GM12878 (cell line): ENCODE measurements around the gene MLKL. TPM values are rescaled to one million over a fixed set of nuclear protein-coding genes. Genes with fewer than 3 reads are reported as not detected.

Experiments
- BHLHE40 ChIP-seq, 2 experiments: fragments of 450-650 bp in 1 of 2; IDR thresholded peaks; 2 replicates each; pipeline ENCODE4 v1.6.1; 2011 to 2017; ENCODE audit warnings: low read depth in 2 of 2, borderline replicate concordance in 1 of 2, improper control_type of control experiment in 1 of 2, low read length in 1 of 2, mild to moderate bottlenecking in 1 of 2
- CTCF ChIP-seq, 3 experiments: IDR thresholded peaks in 2 of 3; conservative IDR thresholded peaks in 1 of 3; 2 replicates each; pipeline ENCODE4 v1.5.1; 2011; ENCODE audit warnings: low read depth in 3 of 3, low read length in 3 of 3, mild to moderate bottlenecking in 3 of 3, control low read depth in 2 of 3, moderate library complexity in 2 of 3, inconsistent platforms in 1 of 3, mixed read lengths in 1 of 3; ENCODE audit not compliant: control insufficient read depth in 2 of 3, insufficient read depth in 1 of 3; ENCODE audit errors: extremely low read depth in 1 of 3
- EZH2 ChIP-seq: IDR thresholded peaks from 2 replicates; pipeline ENCODE4 v1.6.1; 2012; ENCODE audit warnings: low read depth, mild to moderate bottlenecking, control low read depth, inconsistent platforms, low read length, borderline replicate concordance; ENCODE audit not compliant: control insufficient read depth
- IKZF2 ChIP-seq, 2 experiments: fragments of 450-650 bp; IDR thresholded peaks; 2 replicates each; pipeline ENCODE4 v1.6.1; 2017; ENCODE audit warnings: mild to moderate bottlenecking in 2 of 2, moderate library complexity in 2 of 2
- JUNB ChIP-seq: IDR thresholded peaks from 2 replicates; pipeline ENCODE4 v1.6.1; 2016; ENCODE audit warnings: antibody characterized with exemption, mild to moderate bottlenecking
- MEF2A ChIP-seq: IDR thresholded peaks from 2 replicates; pipeline ENCODE4 v1.6.1; 2011; ENCODE audit warnings: low read depth, mild to moderate bottlenecking, low read length, moderate library complexity; ENCODE audit not compliant: insufficient read depth
- NFIC ChIP-seq: IDR thresholded peaks from 2 replicates; pipeline ENCODE4 v1.6.1; 2012; ENCODE audit warnings: low read depth, mild to moderate bottlenecking, inconsistent platforms, low read length, moderate library complexity
- NKRF ChIP-seq: fragments of 450-650 bp; conservative IDR thresholded peaks from 2 replicates; pipeline ENCODE4 v1.6.1; 2017; ENCODE audit warnings: mild to moderate bottlenecking, moderate library complexity
- PKNOX1 ChIP-seq: fragments of 450-650 bp; IDR thresholded peaks from 2 replicates; pipeline ENCODE4 v1.6.1; 2016; ENCODE audit warnings: mild to moderate bottlenecking
- POLR2A ChIP-seq: IDR thresholded peaks from 2 replicates; pipeline ENCODE4 v1.6.1; 2011; ENCODE audit warnings: low read depth, mild to moderate bottlenecking, low read length
- SMC3 ChIP-seq: IDR thresholded peaks from 2 replicates; pipeline ENCODE4 v1.6.1; 2011; ENCODE audit warnings: low read length, improper control_type of control experiment, borderline replicate concordance
- SPI1 ChIP-seq: IDR thresholded peaks from 2 replicates; pipeline ENCODE4 v1.6.1; 2011; ENCODE audit warnings: low read depth, mild to moderate bottlenecking, low read length, moderate library complexity, borderline replicate concordance; ENCODE audit not compliant: insufficient read depth
- polyA plus RNA-seq, 11 experiments: library from polyadenylated mRNA; depleted of rRNA in 4 of 11; unstranded in 6 of 11; stranded (reverse) in 5 of 11; fragments of >200 nt; fragmentation: Nextera tagmentation in 4 of 11; fragmentation: Illumina TruSeq in 1 of 11; extraction: Ambion mirVana in 4 of 11; extraction: Trizol in 1 of 11; gene quantifications; 1 replicate in 1 of 11; 2 replicates in 10 of 11; pipeline versions ENCODE4 v1.2.1 to v1.2.3, GENCODE V29; 2011 to 2016; ENCODE audit warnings: inconsistent platforms in 2 of 11, missing spikeins in 2 of 11, low read depth in 1 of 11
- total RNA-seq, 4 experiments: library from RNA; depleted of rRNA in 3 of 4; stranded (reverse); fragments of >200 nt in 3 of 4; fragmentation: Illumina TruSeq in 1 of 4; extraction: Trizol in 1 of 4; gene quantifications; 2 replicates each; pipeline versions ENCODE4 v1.2.1 to v1.2.3, GENCODE V29; 2013 to 2021
- TF ChIP-seq, protein P1 (sequence below): fragments of 450-650 bp; IDR thresholded peaks from 2 replicates; pipeline ENCODE4 v1.6.1; 2018; ENCODE audit warnings: mild to moderate bottlenecking, low read depth, moderate library complexity; ENCODE audit not compliant: partially characterized antibody
- TF ChIP-seq, protein P2 (sequence below): fragments of 450-650 bp; IDR thresholded peaks from 2 replicates; pipeline ENCODE4 v1.6.1; 2017; ENCODE audit warnings: borderline replicate concordance
- TF ChIP-seq, protein P3 (sequence below): fragments of 450-650 bp; IDR thresholded peaks from 2 replicates; pipeline ENCODE4 v1.6.1; 2017; ENCODE audit warnings: mild to moderate bottlenecking, moderate library complexity

The MLKL gene
- total and polyA plus RNA-seq, 10 of the 15 experiments (the other 5 are each of a cell fraction or from before 2014, with no cell fraction given) = 3.8 to 14.5 (median 11.2) TPM

- TF ChIP-seq, protein P1, sequence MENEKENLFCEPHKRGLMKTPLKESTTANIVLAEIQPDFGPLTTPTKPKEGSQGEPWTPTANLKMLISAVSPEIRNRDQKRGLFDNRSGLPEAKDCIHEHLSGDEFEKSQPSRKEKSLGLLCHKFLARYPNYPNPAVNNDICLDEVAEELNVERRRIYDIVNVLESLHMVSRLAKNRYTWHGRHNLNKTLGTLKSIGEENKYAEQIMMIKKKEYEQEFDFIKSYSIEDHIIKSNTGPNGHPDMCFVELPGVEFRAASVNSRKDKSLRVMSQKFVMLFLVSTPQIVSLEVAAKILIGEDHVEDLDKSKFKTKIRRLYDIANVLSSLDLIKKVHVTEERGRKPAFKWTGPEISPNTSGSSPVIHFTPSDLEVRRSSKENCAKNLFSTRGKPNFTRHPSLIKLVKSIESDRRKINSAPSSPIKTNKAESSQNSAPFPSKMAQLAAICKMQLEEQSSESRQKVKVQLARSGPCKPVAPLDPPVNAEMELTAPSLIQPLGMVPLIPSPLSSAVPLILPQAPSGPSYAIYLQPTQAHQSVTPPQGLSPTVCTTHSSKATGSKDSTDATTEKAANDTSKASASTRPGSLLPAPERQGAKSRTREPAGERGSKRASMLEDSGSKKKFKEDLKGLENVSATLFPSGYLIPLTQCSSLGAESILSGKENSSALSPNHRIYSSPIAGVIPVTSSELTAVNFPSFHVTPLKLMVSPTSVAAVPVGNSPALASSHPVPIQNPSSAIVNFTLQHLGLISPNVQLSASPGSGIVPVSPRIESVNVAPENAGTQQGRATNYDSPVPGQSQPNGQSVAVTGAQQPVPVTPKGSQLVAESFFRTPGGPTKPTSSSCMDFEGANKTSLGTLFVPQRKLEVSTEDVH = peak; percentile 20
- peak; percentile 83 for TF ChIP-seq NKRF
- TF ChIP-seq EZH2 = no peak
- 0 out of 4 replicates have a peak, but pooled peaks of 1 of the 2 experiments have one; percentile 22 for TF ChIP-seq IKZF2 (IDR thresholded peaks at IDR 0.05)
- TF ChIP-seq CTCF (IDR thresholded peaks at IDR 0.05 in 2 of 3, conservative IDR thresholded peaks at IDR 0.05 in 1 of 3; ENCODE audit: control insufficient read depth in 2 of 3, extremely low read depth in 1 of 3, insufficient read depth in 1 of 3, low read depth in 3 of 3, low read length in 3 of 3) = no peak
- TF ChIP-seq JUNB = no peak
- no peak for TF ChIP-seq BHLHE40 (IDR thresholded peaks at IDR 0.05; ENCODE audit: borderline replicate concordance in 1 of 2, low read depth in 2 of 2, low read length in 1 of 2)
- 0 out of 2 replicates have a peak, but pooled peaks have one; percentile 0 for TF ChIP-seq MEF2A
- TF ChIP-seq, protein P2, sequence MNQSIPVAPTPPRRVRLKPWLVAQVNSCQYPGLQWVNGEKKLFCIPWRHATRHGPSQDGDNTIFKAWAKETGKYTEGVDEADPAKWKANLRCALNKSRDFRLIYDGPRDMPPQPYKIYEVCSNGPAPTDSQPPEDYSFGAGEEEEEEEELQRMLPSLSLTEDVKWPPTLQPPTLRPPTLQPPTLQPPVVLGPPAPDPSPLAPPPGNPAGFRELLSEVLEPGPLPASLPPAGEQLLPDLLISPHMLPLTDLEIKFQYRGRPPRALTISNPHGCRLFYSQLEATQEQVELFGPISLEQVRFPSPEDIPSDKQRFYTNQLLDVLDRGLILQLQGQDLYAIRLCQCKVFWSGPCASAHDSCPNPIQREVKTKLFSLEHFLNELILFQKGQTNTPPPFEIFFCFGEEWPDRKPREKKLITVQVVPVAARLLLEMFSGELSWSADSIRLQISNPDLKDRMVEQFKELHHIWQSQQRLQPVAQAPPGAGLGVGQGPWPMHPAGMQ = no peak
- TF ChIP-seq SMC3 = no peak
- TF ChIP-seq, protein P3, sequence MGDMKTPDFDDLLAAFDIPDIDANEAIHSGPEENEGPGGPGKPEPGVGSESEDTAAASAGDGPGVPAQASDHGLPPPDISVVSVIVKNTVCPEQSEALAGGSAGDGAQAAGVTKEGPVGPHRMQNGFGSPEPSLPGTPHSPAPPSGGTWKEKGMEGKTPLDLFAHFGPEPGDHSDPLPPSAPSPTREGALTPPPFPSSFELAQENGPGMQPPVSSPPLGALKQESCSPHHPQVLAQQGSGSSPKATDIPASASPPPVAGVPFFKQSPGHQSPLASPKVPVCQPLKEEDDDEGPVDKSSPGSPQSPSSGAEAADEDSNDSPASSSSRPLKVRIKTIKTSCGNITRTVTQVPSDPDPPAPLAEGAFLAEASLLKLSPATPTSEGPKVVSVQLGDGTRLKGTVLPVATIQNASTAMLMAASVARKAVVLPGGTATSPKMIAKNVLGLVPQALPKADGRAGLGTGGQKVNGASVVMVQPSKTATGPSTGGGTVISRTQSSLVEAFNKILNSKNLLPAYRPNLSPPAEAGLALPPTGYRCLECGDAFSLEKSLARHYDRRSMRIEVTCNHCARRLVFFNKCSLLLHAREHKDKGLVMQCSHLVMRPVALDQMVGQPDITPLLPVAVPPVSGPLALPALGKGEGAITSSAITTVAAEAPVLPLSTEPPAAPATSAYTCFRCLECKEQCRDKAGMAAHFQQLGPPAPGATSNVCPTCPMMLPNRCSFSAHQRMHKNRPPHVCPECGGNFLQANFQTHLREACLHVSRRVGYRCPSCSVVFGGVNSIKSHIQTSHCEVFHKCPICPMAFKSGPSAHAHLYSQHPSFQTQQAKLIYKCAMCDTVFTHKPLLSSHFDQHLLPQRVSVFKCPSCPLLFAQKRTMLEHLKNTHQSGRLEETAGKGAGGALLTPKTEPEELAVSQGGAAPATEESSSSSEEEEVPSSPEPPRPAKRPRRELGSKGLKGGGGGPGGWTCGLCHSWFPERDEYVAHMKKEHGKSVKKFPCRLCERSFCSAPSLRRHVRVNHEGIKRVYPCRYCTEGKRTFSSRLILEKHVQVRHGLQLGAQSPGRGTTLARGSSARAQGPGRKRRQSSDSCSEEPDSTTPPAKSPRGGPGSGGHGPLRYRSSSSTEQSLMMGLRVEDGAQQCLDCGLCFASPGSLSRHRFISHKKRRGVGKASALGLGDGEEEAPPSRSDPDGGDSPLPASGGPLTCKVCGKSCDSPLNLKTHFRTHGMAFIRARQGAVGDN = no peak
- TF ChIP-seq SPI1 = no peak
- no peak for TF ChIP-seq NFIC
- no peak for TF ChIP-seq POLR2A
- no peak for TF ChIP-seq PKNOX1
Observed at GRCh38 chr16:74667255-74667700, 33.4 kb downstream of the MLKL start (continued).
